H1 (cell line): Measurements from ENCODE around the gene TMEM151A.

Experiments used
- BACH1 ChIP-seq: IDR thresholded peaks from 2 replicates; pipeline ENCODE4 v1.6.1; 2012; ENCODE audit warnings: low read length, improper control_type of control experiment
- CEBPB ChIP-seq: IDR thresholded peaks from 2 replicates; pipeline ENCODE4 v1.6.1; 2012; ENCODE audit warnings: low read depth, low read length
- CHD1 ChIP-seq: IDR thresholded peaks from 2 replicates; pipeline ENCODE4 v1.6.1; 2012; ENCODE audit warnings: low read depth, low read length, improper control_type of control experiment
- CTCF ChIP-seq, 3 experiments: IDR thresholded peaks; 1 replicate in 2 of 3; 2 replicates in 1 of 3; pipeline versions ENCODE4 v1.5.1 to v1.6.1; 2011; ENCODE audit warnings: low read length in 3 of 3, mild to moderate bottlenecking in 3 of 3, inconsistent platforms in 2 of 3, low read depth in 1 of 3, moderate library complexity in 1 of 3; ENCODE audit not compliant: insufficient read depth in 1 of 3; ENCODE audit errors: control extremely low read depth in 1 of 3
- POLR2AphosphoS5 ChIP-seq: IDR thresholded peaks from 2 replicates; pipeline ENCODE4 v1.6.1; 2011; ENCODE audit warnings: low read depth, low read length

- TF ChIP-seq POLR2AphosphoS5 (no peak), CTCF (IDR thresholded peaks at IDR 0.05; ENCODE audit: control extremely low read depth in 1 of 3, insufficient read depth in 1 of 3, low read depth in 1 of 3, low read length in 3 of 3) (no peak), BACH1 (no peak), CHD1 (no peak), CEBPB (no peak)
These were observed 31.2 kb downstream of the TMEM151A start for GRCh38 chr11:66322732-66323427.
